DND-41 (cell line): ENCODE measurements around the gene SLC25A21.

Source experiments
- CTCF ChIP-seq: IDR thresholded peaks from 2 replicates; pipeline ENCODE4 v1.5.1; 2012; ENCODE audit warnings: borderline replicate concordance, low read length, moderate library complexity, mild to moderate bottlenecking; ENCODE audit not compliant: poor library complexity, severe bottlenecking; ENCODE audit errors: extremely low read depth
- EZH2 ChIP-seq: IDR thresholded peaks from 3 replicates; pipeline ENCODE4 v1.6.1; 2012; ENCODE audit warnings: borderline replicate concordance, low read depth, mild to moderate bottlenecking, moderate library complexity, low read length, inconsistent platforms; ENCODE audit not compliant: severe bottlenecking

DNA sequence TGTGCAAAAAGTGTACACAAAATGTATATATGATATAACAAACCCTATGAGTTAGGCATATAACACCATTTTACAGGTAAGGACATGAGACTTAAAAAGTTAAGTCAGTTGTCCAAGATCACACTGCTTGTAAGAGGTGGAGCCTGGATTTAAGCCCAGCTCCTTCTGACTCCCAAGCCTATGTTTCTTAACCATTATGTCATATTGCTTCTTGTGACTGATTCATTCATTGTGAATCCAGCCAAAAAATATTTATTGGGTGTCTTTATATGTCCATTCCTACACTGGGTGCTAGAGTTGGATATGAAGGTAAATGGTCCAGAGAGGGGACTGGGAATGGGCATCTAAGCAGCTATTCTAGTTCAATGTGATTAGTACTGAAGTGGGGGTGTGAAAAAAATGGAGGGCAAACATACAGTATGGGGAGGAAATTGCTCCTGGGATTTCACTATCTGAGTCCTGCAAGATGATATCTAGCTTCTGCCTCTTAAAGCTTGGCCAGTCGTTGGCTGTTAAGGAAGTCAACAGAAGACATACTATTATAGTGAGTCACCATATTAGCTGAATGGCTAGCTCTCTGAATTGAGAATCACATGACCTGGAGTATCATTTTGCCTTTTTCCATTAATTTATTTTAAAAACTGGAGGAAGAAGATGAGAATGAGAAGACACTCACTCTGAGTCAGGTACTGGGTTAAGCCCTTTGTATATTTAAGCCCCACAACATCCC lies 481.9 kb downstream of the SLC25A21 start:
- TF ChIP-seq CTCF (no peak), EZH2 (no peak)
